NCI-H82 treated with DMSO at 0.1 percent for 48 hours (cell line): ENCODE measurements around the gene LMBR1L.
"Not testable (repeated sequence)": the region's sequence is repeated elsewhere in the genome, so short reads cannot be mapped to it uniquely, and the experiment has no call there.

Experiments used
- DNase-seq: peaks from one replicate; lab custom pipeline; 2025; ENCODE audit not compliant: unreplicated experiment; lab: John Stamatoyannopoulos, UW

The LMBR1L gene, protein sequence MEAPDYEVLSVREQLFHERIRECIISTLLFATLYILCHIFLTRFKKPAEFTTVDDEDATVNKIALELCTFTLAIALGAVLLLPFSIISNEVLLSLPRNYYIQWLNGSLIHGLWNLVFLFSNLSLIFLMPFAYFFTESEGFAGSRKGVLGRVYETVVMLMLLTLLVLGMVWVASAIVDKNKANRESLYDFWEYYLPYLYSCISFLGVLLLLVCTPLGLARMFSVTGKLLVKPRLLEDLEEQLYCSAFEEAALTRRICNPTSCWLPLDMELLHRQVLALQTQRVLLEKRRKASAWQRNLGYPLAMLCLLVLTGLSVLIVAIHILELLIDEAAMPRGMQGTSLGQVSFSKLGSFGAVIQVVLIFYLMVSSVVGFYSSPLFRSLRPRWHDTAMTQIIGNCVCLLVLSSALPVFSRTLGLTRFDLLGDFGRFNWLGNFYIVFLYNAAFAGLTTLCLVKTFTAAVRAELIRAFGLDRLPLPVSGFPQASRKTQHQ

DNA sequence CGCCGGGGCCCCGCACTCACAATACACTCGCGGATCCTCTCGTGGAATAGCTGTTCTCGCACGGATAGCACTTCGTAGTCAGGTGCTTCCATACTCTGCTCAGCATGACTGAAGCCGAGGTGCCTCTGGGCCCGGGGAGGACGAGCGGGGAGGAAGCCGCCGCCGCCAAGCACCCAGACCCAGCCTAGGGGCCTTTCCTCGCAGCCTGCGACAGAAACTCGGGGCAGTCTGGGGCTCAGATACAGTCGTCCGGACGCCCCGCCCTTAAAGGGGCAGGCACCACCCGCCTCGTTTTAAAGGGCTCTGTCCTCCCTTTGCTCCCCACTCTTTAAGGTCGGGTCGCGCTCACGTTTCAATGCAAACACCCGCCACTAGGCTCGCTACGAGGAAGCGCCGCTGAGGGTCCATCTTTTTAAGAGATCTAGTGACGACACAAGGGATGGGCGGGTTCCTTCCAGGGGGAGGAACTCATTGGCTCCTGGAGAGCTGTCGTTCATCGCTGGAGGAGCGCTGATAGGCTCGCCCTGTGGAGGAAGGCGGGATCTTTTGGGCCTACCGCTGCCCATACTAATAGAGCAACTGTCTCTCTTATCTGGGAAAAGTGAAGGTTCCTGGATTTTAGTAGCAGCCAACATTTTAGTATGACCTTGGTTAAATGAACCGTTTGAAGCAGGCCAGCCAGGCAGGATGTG, at the start of gene LMBR1L:
Gene LMBR1L (minus strand): TSS at position 384 of the 692 bp plus-strand sequence. CDS start 292 bp downstream, at position 92.
- peak; percentile 96 for DNase-seq

DNA sequence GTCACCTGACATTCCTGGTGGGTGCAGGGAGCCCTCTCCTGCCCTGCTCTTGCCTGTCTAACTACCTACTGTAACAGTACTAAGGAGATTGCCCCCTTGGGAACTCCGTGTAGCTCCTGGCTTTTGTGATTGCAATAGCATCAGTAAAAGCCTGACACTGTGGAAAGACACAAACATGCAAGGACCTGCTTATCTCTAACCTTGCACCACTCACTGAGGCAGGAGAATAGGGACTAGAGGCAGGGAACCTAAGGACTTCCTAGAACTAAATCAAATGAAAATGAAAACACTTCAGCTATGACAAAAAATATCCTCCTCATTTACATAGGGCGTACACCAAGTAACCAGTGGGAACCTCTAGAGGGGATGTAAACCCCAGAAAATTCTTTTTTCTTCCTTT, 49.8 kb upstream of the LMBR1L start:
- DNase-seq, result no peak

DNA sequence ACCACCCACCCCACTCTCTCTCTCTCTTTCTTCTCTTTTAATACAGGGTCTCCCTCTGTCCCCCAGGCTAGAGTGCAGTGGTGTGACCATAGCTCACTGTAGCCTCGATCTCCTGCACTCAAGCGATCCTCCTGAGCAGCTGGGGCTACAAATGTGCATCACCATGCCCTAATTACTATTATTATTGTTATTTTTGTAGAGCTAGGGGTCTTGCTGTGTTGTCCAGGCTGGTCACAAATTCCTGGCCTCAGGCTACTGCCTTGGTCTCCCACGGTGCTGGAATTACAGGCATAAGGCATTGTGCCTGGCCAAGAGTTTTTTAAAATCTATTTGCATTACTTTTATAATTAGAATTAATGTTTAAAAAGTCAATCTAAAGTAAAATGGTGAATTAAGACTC, 43.6 kb upstream of the LMBR1L start:
- no peak for DNase-seq

DNA sequence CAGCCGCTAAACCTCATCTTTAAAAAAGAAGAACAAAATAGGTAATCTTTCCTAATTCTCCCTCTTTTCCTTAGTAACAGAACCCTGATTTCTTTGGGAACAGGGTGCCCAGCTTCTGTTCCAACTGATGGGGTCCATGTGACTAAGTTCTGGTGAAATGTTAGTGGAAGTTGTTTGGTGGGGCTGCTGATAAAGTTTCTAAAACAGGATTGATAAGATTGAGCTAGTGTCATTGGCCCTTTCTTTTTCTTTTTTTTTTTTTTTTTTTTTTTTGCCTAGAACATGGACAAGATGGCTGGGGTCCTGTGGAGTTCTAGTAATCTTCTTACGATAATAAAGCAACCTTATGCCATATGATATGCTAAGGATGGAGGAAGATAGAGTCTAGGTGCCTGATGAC, 36.7 kb upstream of the LMBR1L start:
- no peak for DNase-seq

DNA sequence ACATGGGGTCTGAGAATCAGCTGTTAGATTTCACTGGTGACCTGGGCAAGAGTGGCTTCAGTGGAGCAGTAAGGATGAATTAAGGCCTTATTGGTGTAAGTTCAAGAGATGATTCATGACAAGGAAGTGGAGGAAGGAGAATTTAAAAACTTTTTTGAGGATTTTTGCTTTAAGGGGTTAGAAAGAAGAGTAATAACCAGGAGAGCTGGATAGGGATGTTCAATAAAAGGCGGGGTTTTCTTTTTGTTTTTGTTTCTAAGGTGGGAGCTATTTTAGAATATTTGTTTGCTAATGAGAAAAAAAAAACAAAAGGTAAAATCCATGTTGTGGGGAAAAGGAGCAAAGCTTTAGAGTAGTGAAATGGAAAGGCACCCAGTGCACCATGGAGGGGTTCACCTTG, 35.8 kb upstream of the LMBR1L start:
- DNase-seq, result no peak

DNA sequence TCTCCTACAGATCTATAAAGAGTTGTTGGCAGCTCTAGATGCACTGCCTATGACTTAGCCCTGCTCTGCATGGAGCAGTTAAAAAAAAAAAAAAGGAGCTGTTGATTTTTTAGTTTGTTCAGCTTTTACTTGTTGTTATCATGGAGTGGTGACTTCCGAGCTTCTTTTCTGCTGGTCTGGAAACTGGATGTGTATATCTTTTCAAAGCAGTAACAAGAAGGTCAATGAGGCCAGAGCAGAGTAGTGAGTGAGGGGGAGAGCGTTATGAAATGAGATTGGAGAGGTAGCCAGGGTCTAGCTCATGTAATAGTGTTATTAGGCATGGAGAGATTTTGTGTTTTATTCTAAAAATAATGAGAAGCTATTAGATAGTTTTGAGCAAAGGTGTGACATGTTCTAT, 33.7 kb upstream of the LMBR1L start:
- no peak for DNase-seq

DNA sequence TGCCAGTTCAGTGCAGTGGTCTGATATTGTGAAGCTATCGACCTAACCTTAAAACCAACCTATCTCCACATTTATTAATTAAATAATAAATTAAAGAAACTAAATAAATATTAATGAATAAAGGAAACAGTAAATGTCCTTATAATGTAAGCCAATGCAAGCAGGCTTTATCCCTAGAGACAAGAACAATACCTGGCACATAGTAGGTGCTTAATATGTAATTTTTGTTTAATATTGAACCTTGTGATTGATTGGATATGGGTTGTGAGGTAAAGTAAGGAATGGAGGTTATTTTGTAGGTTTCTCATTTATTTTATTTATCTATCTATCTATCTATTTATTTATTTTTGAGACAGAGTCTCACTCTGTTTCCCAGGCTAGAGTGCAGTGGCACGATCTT, 28.4 kb upstream of the LMBR1L start:
- DNase-seq, result no peak

DNA sequence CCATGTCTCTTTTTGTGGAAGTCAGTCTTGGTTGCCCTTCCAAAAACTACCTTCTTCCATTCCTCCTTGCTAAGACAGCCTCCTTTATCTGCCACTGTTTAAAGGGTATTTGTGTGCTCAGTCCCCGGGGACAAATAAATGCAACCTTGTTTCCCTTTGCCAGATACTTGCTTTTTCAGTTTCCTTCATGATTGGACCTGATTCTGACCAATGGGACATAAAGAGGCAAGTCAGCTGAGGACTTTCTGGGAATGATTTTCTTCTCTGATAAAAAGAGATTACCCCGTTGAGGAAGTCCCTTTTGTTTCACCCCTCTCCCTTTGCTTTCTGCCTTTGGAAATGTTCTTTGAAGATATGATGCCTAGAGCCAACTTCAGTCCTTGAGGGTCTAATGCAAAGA, 27.9 kb upstream of the LMBR1L start:
- DNase-seq, result no peak

DNA sequence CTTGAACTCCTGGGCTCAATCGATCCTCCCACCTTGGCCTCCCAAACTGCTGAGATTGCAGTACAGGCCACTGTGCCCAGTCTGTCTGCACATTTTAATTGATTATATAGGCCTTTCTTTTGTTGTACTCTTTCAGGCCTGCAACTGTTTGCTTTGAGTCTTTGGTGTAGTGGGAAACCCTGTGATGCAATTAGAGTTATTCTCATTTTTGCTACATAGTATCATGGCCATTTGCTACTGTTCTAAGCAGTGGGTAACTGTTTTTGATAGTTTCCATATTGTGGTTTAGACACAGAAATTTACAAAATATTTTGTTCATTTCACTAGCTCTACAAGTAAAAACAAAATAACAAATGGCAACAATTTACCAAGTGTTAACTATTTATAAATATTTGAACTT, 26.8 kb upstream of the LMBR1L start:
- DNase-seq, result no peak

DNA sequence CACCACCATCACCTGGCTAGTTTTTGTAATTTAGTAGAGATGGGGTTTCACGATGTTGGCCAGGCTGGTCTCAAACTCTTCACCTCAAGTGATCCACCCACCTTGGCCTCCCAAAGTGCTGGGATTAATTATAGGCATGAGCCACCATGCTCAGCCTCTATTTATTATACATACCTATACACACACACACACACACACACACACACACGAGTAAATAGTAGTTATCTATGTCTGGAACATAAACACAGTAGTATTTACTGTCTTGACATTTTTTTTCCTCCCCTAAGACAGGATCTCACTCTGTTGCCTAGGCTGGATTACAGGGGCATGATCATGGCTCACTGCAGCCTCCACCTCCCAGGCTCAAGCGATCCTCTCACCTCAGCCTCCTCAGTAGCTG, 26.4 kb upstream of the LMBR1L start:
- not testable (repeated sequence) for DNase-seq

DNA sequence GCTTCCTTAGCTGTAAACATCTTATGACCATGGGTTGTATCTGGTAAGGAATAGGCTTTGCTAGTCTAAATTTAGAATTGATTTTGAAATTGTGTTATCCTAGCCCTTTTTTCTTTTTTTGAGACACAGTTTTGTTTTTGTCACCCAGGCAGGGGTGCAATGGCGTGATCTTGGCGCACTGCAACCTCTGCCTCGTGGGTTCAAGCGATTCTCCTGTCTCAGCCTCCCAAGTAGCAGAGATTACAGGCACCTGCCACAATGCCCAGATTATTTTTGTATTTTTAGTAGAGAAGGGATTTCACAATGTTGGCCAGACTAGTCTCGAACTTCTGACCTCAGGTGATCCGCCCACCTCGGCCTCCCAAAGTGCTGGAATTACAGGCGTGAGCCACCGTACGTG, 22.9 kb upstream of the LMBR1L start:
- no peak for DNase-seq

DNA sequence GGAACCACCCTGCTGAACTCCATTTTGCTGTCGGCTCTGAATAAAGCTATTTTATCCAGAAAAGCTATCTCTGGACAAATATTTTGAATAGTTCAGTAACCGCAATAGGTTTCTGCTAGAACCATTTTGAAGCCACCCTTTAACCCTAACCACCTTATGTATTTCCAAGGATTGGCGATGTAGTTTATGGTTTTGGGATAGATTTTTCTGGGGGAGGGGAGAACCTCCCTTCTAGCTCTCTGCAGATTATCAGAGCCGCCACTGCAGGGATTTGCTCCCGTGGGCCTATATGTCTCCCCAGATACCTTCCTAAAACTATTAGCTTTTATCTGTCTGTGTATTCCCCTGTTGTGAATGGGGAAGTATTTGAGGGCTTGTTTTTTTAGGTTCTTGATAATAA, 22.4 kb upstream of the LMBR1L start:
- DNase-seq, result peak; percentile 49

DNA sequence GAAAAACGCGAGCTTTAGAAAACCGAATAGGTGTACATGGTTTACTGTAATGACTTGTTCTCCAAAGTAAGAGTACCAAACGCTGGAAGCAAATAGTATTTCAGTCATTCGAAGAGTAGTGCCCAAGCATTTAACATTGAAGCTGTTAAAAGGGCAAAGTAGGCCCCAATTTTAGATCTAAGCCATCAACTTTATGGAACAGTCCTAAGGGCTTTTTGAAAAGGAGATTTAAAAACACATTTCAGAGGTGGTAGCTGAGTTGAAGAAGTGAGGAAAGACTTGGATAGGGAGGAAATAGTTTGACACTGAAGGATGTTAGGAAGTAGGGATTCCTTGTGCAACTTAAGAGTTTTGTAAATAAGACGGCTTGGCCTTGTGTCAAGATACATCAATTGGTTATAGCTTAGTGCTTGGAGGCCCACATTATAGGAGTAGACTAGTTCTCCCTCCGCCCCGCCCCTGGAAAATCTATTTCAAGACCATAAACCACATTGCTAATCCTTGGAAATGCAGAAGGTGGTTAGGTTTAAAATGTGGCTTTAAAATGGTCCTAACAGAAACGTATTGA, 21.3 kb upstream of the LMBR1L start:
- DNase-seq, result peak; percentile 65

DNA sequence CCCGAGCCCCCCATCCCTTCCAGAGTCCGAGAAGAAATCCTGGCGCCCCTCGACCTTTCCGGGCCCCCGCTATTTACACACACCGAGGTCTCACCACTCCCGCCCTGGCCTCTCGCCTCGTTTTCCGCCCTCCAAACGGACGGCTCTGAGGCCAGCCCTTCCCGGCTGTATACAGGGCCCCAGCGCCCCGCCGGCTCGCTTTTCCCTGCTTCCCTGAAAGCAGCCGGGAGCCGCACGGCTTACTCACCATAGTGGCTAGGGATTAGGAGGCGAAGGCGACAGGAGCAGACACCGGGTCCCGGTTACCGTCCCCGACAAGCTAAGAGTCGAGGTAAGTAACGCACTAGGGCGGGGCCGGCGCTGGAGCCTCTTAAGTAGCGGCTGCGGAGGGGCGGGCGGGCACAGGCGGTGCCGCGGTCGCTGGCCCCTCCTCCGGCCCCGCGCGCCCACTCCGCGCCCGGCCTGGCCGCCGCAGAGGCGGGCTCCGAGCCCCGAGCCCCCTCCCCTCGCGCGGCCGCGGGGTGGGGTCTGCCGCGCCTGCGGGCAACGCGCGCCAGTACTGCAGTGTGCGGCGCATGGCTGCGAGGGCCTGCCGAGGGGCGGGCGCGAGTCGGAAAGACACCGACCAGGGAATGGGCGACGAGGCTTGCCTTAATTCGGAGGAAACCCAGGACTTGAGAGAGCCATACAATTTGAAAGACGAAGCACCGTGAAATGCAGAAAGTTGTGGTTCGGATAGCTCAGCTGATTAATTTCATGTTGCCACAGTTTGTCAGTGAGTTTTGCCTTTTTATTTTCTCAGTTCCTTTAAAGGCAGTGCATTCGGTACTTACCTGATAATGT, 20.6 kb upstream of the LMBR1L start, which contains the start of gene TUBA1B:
Gene TUBA1B (minus strand): TSS at position 345 of the 843 bp plus-strand sequence. CDS start 95 bp downstream, at position 250.
- DNase-seq, result peak; percentile 87

DNA sequence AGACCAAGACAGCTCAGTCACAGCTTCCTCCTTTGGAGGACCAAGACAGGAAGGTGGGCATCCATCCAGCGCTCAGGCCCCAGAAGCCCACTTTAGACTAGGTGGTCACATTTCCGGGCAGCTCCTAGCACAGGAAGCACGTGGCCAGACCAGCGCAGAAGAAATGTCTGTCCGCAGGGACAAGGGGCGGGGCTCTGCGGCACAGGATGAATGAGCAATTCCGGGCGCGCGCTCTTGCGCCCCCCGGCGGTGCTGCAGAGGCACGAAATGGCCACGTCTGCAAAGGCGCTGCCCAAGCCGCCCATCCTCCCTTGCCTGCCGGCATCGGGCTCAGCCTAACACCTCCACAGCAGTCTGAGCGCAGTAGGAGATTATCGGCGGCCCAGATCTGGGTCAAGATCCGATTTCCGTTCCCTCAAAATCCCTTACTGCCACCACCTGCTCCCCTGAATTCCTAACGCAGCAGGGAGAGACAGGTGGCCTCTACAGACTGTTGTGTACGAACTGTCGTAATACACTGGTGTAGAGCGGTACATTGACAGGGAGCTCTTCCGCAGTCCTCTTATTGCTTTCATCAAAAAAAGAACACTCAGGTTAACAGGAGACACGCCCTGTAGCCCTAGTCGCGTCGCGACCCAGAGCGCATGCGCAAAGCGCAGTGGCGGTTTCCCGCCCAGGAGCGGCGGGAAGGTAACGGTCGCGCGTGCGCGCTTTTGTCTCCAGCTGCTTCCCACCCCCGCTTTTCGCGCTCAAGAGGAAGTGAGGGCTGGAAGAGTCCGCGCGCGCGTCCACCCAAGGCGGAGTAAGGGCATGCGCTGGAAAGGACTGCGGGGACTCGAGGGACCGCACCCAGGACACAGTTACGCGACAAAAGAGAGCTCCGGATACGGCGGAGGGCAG, 19.8 kb upstream of the LMBR1L start:
- DNase-seq, result peak; percentile 92

DNA sequence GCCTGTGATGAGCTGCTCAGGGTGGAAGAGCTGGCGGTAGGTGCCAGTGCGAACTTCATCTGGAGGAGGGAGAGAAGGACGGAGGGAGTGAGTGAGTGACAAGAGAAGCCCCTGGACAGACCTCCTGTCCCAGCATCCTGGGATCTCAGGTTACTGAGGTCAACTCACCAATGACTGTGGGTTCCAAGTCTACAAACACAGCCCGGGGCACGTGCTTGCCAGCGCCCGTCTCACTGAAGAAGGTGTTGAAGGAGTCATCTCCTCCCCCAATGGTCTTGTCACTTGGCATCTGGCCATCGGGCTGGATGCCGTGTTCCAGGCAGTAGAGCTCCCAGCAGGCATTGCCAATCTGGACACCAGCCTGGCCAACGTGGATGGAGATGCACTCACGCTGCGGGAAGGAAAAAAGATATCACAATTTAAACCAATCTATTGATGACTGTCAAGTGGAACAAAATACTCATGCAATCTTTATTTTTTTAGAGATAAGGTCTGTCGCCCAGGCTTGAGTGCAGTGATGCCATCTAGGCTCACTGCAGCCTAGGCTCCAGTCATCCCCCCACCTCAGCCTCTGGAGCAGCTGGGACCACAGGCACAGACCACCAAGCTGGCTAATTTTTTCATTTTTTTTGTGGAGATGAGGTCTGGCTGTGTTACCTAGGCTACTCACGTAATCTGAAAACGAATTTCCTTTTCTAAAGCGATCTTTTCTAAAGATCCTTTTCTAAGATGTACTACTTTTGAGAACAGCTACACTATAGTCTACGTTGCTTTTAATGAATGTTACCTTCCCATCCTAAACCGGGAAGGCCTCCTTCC, 18.9 kb upstream of the LMBR1L start:
- DNase-seq, result no peak

DNA sequence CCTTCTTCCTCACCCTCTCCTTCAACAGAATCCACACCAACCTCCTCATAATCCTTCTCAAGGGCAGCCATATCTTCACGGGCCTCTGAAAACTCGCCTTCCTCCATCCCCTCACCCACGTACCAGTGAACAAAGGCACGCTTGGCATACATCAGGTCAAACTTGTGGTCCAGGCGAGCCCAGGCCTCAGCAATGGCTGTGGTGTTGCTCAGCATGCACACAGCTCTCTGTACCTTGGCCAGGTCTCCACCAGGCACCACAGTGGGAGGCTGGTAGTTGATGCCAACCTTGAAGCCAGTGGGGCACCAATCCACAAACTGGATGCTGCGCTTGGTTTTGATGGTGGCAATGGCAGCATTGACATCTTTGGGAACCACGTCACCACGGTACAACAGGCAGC, 17.3 kb upstream of the LMBR1L start:
- not testable (repeated sequence) for DNase-seq

DNA sequence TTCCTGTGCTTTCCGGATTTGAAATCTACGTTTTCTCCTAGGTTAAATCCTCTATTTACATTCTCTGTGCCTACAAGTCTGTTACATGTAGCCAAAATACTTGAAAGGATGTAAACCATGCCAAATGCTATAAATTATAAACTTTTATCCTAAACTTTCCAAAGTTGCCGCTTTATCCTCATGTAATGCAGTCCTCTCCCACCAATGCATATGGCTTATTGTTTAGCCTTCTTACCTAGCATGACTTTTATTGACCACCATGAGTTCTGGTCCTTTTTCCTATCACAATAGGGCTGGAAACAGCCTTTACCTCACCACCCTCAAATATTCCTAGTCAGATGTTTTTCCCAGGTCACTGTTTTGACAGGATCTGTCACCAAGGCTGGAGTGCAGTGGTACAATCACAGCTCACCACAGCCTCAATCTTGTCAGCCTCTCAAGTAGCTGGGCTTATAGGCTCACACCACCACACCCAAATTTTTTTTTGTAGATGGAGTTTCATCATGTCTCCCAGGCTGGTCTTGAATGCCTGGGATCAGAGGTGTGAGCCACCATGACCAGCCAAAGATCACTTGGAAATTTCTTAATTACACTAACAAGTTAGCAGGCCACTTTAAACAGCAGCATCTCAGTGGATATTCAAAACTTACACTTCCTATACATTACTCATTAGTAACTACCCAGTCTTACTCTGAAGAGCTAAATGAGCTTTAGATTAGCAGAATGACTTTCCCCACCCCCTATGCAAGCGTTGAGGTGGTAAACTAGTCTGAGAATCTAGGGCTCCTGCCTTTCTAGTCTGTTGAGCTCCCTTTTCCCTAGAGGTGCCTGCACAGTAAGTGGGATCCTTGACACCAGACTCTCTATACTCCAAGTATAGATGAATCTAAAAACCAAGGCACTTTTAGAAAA, 16.5 kb upstream of the LMBR1L start:
- DNase-seq, result no peak
